HL-60 (cell line): ENCODE measurements around the gene CLUH.

ENCODE experiments used
- DNase-seq, 2 experiments: peaks; one replicate each; pipeline ENCODE4 v3.0.0-alpha.2; 2010 to 2020; ENCODE audit warnings: low read depth in 1 of 2, low spot score in 1 of 2
- H3K27ac ChIP-seq: fragments of 250-450 bp; sonication (Bioruptor Pico); replicated peaks from 2 replicates; pipeline ENCODE4 v1.5.1; 2020; ENCODE audit warnings: mild to moderate bottlenecking, moderate library complexity
- H3K27me3 ChIP-seq: fragments of 250-450 bp; sonication (Bioruptor Pico); 2 replicates; pipeline ENCODE4 v1.5.1; 2021; ENCODE audit warnings: mild to moderate bottlenecking, moderate library complexity; ENCODE audit not compliant: insufficient read depth, poor library complexity, severe bottlenecking
- H3K4me3 ChIP-seq: replicated peaks from 2 replicates; pipeline ENCODE4 v1.5.1; 2011; ENCODE audit warnings: mild to moderate bottlenecking, control low read depth, low read length; ENCODE audit not compliant: insufficient read depth
- CTCF ChIP-seq: IDR thresholded peaks from one replicate; pipeline ENCODE4 v1.5.1; 2011; ENCODE audit warnings: low read length, control low read depth, inconsistent platforms; ENCODE audit not compliant: insufficient read depth
- GABPA ChIP-seq: IDR thresholded peaks from 2 replicates; pipeline ENCODE4 v1.6.1; 2012; ENCODE audit warnings: low read depth
- POLR2AphosphoS5 ChIP-seq: IDR thresholded peaks from 2 replicates; pipeline ENCODE4 v1.6.1; 2012; ENCODE audit warnings: low read depth
- REST ChIP-seq: IDR thresholded peaks from 2 replicates; pipeline ENCODE4 v1.6.1; 2012; ENCODE audit warnings: low read depth; ENCODE audit not compliant: insufficient replicate concordance
- SPI1 ChIP-seq: IDR thresholded peaks from 2 replicates; pipeline ENCODE4 v1.6.1; 2012; ENCODE audit warnings: low read depth, mild to moderate bottlenecking, borderline replicate concordance

Gene CLUH

GRCh38 chr17:2694381-2695242 is 17.0 kb downstream of the CLUH start:
- no peak for DNase-seq

GRCh38 chr17:2693561-2694380 is 17.8 kb downstream of the CLUH start:
- H3K4me3 ChIP-seq, result no peak overlapping the region
- H3K27ac ChIP-seq, result no peak overlapping the region
- no peaks in the 10 kb centered on the region for H3K27me3 ChIP-seq
- no peak for TF ChIP-seq CTCF
- no peak for TF ChIP-seq REST
- no peak for TF ChIP-seq SPI1
- no peak for TF ChIP-seq POLR2AphosphoS5
- no peak for TF ChIP-seq GABPA
- DNase-seq, result no peak

More at GRCh38 chr17:2694381-2695242, 17.0 kb downstream of the CLUH start:
- H3K27me3 ChIP-seq, result no peaks in the 10 kb centered on the region
- H3K4me3 ChIP-seq, result no peak overlapping the region
- TF ChIP-seq GABPA (no peak), SPI1 (no peak)
- H3K27ac ChIP-seq, result no peak overlapping the region

- TF ChIP-seq SPI1 (no peak), GABPA (no peak), REST (no peak), POLR2AphosphoS5 (no peak), CTCF (no peak)
- H3K27me3 ChIP-seq, result no peaks in the 10 kb centered on the region
- DNase-seq, result no peak
- H3K27ac ChIP-seq, result no peak overlapping the region
- H3K4me3 ChIP-seq, result no peak overlapping the region
Measured at GRCh38 chr17:2692781-2693135, 18.8 kb downstream of the CLUH start.

- H3K27me3 ChIP-seq, result no peaks in the 10 kb centered on the region
- H3K4me3 ChIP-seq, result no peak overlapping the region
- H3K27ac ChIP-seq, result no peak overlapping the region
- TF ChIP-seq CTCF (no peak), SPI1 (no peak), GABPA (no peak), POLR2AphosphoS5 (no peak), REST (no peak)
- DNase-seq, result no peak
Measured at GRCh38 chr17:2691965-2692780, 19.4 kb downstream of the CLUH start.
